Inferior parietal cortex (tissue), 1 donor: ENCODE measurements around the gene VTN.
"Not testable (repeated sequence)": the region's sequence is repeated elsewhere in the genome, so short reads cannot be mapped to it uniquely, and the experiment has no call there.

ENCODE experiments used
- DNase-seq: peaks from one replicate; pipeline ENCODE4 v3.0.0-alpha.2; 2016; ENCODE audit errors: extremely low spot score

The VTN gene

GRCh38 chr17:28342313-28342712, 27.8 kb downstream of the VTN start:
- no peak for DNase-seq

DNA sequence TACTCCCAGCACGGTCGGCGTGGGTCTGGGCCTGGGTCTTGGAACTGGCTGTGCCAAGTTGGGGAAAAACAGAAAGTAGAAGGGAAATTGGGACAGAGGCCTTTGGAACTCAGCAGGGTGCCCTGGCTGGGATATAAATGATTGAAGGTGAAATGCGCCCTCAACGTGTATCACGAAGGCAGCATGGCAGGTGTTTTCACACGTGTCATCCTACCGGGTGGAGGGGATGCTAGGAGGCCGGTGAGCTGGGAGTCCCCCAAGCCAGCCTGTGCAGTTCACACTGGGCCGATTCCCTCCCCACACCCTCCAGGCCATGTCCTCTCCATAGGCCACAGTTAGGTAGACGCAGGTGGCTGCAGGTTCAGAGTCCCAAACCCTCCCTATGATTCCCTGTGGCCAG, 28.6 kb downstream of the VTN start:
- no peak for DNase-seq

GRCh38 chr17:28340374-28340773, 29.7 kb downstream of the VTN start:
- DNase-seq, result no peak

DNA sequence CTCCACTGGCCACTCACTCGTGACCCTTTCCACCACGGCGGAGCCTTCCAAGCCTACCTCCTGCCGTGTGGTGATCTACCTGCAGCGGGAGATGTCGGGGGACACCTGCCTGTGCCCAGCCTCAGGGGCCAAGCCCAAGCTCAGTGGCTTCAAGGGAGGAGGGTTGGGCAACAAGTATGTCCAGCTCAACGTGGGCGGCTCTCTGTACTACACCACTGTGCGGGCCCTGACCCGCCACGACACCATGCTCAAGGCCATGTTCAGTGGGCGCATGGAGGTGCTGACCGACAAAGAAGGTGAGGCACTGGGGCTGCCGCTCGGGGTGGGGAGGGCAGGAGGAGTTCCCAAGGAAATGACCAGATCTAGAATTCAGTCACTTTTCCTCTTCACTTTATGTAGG, 30.7 kb downstream of the VTN start:
- no peak for DNase-seq

DNA sequence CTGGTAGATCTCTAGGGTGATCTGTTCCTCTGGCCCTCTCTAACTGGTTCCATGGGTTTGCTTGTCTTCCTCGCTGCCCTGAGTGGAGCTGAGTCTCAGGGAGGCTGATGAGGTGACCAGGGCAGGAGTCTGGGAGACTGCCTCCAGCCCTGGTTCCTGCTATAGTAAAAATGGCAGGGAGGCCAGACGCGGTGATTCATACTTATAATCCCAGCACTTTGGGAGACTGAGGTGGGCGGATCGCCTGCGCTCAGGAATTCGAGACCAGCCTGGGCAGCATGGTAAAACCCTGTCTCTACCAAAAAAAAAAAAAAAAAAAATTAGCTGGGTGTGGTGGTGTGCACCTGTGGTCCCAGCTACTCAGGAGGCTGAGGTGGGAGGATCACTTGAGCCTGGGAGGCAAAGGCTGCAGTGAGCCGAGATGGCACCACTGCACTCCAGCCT, 31.3 kb downstream of the VTN start:
- not testable (repeated sequence) for DNase-seq

- peak; percentile 42 for DNase-seq
Observed at GRCh38 chr17:28338056-28338768, 31.9 kb downstream of the VTN start.

- DNase-seq, result peak; percentile 46
Observed at GRCh38 chr17:28335959-28336871, 33.9 kb downstream of the VTN start.

DNA sequence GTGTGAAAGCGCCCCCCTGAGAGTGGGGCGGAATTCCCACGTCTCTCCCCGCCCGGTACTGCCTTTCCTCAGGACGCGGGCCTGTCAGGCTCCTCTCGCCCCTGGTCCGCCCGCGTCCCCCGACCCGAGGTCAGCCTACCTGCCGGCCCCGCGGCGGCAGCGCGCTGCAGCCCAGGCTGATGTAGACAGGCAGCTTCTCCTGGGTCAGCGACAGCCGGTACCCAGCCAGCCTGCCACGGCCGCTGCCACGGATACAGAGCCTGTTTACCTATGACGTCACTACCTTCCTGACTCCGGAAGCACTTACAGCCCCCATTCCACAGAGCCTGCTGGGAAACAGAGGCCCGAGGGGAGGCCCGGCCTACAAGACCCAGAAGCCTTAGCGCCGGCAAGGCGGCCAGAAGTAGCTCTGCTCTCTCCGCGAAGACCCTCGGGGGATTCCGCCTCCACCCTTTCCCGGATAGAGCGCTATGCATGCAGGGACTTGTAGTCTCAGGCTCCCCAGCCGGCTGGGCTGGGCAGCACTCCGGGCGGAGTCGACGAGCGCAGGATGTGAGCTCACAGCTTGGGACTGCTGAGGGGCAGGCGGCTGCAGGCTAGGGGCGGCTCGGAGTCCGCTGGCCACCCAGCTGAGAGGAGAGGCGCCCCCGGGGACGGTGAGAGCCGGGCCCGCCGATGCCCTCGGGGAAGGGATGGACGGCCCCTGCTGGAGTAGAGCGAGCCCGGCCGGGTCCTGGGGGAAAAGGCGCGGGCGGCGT, 34.7 kb downstream of the VTN start, which contains the start of the genes IFT20 and TNFAIP1:
TSS of gene IFT20 (minus strand) at position 272 of the 758 bp plus-strand sequence. CDS start 3,487 bp downstream, outside the sequence.
TSS of gene TNFAIP1 (plus strand) at position 561 of the 758 bp plus-strand sequence. CDS start 3,761 bp downstream, outside the sequence.
- peak; percentile 99 for DNase-seq

DNA sequence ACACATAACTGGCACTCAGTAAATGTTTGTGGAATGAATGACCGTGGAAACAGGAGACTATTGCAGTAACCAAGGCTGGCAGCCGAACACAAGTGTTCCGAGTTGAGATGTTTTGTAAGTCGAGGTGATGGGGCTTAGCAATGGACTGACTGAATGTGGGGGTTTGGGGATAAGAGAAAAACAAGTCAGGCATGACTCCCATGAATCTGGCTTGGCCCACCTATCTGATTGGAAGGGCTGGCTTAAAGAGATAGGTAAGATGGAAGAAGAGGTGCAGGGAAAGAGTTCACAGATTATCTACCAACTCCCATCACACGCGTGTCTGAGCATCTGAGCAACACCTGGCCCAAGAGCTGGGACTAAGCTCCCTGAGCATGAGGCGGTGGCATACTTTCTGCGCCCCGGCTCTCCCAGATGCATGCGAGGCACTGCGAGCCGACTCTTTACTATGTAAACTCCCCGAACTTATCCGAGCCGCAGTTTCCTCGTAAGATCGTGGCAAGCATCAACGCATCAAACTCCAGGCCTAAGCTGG, 35.4 kb downstream of the VTN start:
- no peak for DNase-seq

DNA sequence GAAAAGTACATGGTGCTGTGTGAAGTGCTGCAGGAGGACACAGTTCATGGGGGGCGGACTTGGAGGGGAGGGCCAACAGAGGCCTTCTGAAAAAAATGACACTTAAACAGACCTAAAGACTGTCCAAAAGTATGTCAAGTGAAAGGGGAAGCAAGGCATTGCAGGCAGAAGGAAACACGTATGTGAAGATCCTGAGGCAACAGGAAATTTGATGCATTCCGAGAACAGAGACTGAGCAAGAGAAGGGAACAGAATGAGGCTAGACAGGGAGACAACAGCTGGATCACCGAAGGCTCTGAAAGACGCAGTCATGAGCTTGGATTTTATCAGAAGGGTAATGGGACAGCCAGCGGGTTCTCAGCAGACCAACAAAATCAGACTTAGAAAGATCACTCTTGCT, 35.9 kb downstream of the VTN start:
- DNase-seq, result no peak

- DNase-seq, result no peak
Observed at GRCh38 chr17:28333083-28333746, 36.9 kb downstream of the VTN start.

DNA sequence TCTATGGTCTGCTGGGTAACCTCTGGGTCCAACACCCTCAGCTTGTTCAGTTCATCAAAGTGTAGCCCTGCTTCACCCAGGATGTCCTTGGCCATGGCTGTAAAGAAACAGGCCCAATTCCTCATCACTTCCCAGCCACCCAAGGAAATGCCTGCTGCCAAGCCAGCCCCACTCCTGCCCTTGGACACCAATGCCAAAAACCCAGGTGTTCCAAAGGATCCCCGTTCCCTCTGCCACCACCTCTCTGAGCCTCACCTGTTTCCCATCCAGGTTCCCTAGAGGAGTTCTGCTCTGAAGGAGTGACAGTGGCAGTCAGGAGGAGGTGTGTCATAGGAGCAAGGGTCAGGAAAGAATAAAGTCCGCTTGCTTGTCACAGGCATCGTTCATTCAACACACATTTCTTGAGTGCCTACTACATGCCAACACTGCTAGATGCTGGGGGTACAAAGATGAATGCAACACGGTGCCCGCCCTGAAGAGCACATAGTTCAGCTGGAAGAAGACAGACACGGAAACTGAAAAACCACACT, 38.2 kb downstream of the VTN start:
- DNase-seq, result no peak

DNA sequence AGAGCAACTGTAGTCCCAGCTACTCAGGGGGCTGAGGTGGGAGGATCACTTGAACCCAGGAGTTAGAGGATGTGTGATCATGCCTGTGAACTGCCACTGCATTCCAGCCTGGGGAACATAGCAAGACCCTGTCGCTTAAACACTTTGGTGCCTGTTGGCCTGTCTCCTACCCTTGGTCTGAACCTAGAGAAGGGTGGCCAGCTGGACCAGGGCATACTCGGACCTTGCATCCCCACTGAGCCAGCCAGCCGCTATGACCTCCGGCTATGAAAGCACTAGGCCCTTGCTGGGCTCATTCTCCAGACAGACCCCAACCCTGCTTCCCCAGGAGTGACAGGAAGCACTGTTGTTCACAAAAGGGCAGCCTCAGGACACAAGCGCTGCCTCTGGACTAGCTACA, 39.4 kb downstream of the VTN start:
- DNase-seq, result no peak

DNA sequence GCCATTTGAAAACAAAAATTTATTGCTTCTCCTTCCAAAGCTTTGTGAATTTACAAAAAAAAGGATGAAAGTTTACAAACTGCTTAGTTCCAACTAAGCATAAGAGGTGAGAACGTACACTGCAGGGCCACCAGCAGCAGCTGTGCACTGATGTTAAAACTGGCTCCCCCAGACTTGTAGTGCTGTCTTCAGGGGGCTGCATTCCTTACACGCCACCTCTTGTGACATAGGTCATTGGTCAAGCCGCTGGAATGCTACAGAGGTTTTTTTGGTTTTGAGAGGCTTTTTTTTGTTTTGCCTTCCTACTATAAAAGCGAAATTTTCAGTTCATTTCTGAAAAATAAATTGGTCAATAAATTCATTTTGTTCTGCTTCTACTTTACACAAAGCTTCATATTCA, 41.8 kb downstream of the VTN start:
- no peak for DNase-seq

GRCh38 chr17:28327709-28328108, 42.4 kb downstream of the VTN start:
- no peak for DNase-seq

GRCh38 chr17:28327031-28327607, 43.0 kb downstream of the VTN start:
- DNase-seq, result no peak

DNA sequence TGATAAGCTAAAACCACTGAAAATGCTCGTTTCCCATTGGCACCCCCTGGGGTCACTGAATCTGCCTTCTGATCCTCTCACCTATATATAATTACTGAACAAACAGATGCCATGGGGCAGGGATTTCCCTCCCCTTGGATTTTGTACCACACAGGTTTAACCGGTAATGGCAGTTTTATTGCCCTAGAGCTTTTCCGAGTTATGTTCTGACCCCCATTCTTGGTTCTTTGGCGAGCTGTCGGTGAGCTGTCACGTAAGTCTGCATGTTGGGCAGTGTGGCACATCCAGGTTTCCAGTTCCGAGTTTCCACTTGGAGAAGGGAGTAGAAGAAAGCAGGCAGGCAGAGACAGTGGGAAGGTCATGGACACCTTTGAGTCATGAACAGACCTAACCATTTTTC, 44.0 kb downstream of the VTN start:
- no peak for DNase-seq

- DNase-seq, result no peak
Observed at GRCh38 chr17:28325211-28325610, 44.9 kb downstream of the VTN start.

DNA sequence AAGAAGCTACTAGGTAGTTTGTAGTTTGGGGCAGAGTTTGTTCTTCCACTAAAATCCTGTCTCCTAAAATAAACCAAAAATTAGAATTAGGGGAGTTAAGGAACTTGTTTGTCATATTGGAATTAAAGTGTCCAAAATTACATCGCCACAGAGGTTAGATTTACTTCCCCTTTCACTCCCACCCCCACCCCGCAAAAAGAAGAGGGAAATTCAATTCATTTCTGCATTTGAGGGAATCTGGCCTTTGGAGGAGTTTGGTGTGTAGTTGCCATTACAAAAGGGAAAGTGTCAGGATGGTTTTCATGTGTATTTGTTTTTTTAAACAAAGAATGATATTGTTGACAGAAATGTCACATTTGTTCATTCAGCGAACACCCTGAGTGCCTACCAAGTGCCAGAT, 45.3 kb downstream of the VTN start:
- no peak for DNase-seq

DNA sequence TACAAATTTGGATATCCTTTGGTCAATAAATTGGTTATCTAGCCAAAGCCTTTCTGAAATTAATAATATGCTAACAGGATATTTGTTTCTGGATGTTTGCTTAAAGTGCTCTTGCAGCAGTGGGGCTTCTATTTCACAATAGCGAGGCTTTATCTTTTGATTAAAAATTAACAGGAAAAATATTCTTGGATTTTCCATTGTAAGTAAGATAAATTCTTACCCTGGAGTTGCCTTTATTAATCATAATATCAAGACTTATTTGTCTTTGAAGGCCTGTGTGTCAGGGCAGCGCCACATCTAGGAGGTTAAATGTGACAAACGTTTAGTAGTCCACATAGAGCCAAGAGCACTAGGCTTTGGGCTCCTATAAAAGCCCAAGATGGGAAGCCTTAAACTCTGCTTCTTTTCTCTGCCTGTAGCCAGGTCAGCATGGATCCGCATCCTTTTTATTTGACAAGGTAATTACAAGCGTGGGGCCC, 45.8 kb downstream of the VTN start:
- no peak for DNase-seq
